HepG2 (cell line): ENCODE data around the gene NT5DC2. TPM values are rescaled to one million over a fixed set of nuclear protein-coding genes. Genes with fewer than 3 reads are reported as not detected.
A peak's percentile ranks its signal among the peaks of the same experiment; 100 is the strongest.

ENCODE experiments used
- AGO1 ChIP-seq: fragments of 200-400 bp; formaldehyde crosslinking; IDR thresholded peaks from 2 replicates; pipeline ENCODE4 v1.6.1; 2017; ENCODE audit warnings: mild to moderate bottlenecking, low read depth, low read length, moderate library complexity; ENCODE audit not compliant: poor library complexity, severe bottlenecking
- CENPT ChIP-seq: sonication (generic); formaldehyde crosslinking; IDR thresholded peaks from 2 replicates; pipeline ENCODE4 v1.8.0; 2022; ENCODE audit warnings: low read depth, mild to moderate bottlenecking, moderate library complexity, missing genetic modification reagents
- KDM2A ChIP-seq: sonication (generic); formaldehyde crosslinking; IDR thresholded peaks from 2 replicates; pipeline ENCODE4 v1.4.0; 2020; ENCODE audit warnings: low read depth, missing genetic modification reagents, borderline replicate concordance
- MAF1 ChIP-seq: sonication (generic); formaldehyde crosslinking; IDR thresholded peaks from 2 replicates; pipeline ENCODE4 v1.5.0; 2020; ENCODE audit warnings: missing genetic modification reagents, borderline replicate concordance
- ONECUT2 ChIP-seq: sonication (generic); formaldehyde crosslinking; IDR thresholded peaks from 2 replicates; pipeline ENCODE4 v1.4.0; 2020; ENCODE audit warnings: missing genetic modification reagents
- RBAK ChIP-seq: sonication (generic); formaldehyde crosslinking; IDR thresholded peaks from 2 replicates; pipeline ENCODE4 v1.5.1; 2020; ENCODE audit warnings: mild to moderate bottlenecking, missing genetic modification reagents
- ZFYVE20 ChIP-seq: sonication (generic); formaldehyde crosslinking; IDR thresholded peaks from 2 replicates; pipeline ENCODE4 v1.8.0; 2023; ENCODE audit warnings: low read depth, mild to moderate bottlenecking, moderate library complexity, missing genetic modification reagents, borderline replicate concordance
- ZNF20 ChIP-seq: sonication (generic); formaldehyde crosslinking; IDR thresholded peaks from 2 replicates; pipeline ENCODE4 v1.4.0; 2020; ENCODE audit warnings: mild to moderate bottlenecking, moderate library complexity, missing genetic modification reagents
- ZNF7 ChIP-seq: IDR thresholded peaks from 2 replicates; pipeline ENCODE4 v1.6.1; 2016; ENCODE audit warnings: missing biosample characterization, missing genetic modification reagents
- polyA plus RNA-seq, 8 experiments: library from polyadenylated mRNA; depleted of rRNA in 3 of 8; stranded (reverse) in 7 of 8; unstranded in 1 of 8; fragments of >200 nt; fragmentation: Illumina TruSeq in 4 of 8; extraction: Trizol in 4 of 8; gene quantifications; 2 replicates each; pipeline versions ENCODE4 v1.2.1 to v1.2.3, GENCODE V29; 2011 to 2016; ENCODE audit warnings: low read depth in 4 of 8, missing spikeins in 1 of 8, mixed read lengths in 1 of 8; ENCODE audit not compliant: insufficient read depth in 1 of 8
- total RNA-seq, 5 experiments: library from RNA; depleted of rRNA; stranded (reverse); fragments of >200 nt; fragmentation: Illumina TruSeq; extraction: Trizol; gene quantifications; 2 replicates each; pipeline ENCODE4 v1.2.3, GENCODE V29; 2016; ENCODE audit warnings: low read depth in 1 of 5
- TF ChIP-seq, protein P1 (sequence below): sonication (generic); formaldehyde crosslinking; IDR thresholded peaks from 2 replicates; pipeline ENCODE4 v1.4.0; 2020; ENCODE audit warnings: missing genetic modification reagents
- TF ChIP-seq, protein P2 (sequence below): IDR thresholded peaks from 2 replicates; pipeline ENCODE4 v1.6.1; 2016; ENCODE audit warnings: missing biosample characterization, missing genetic modification reagents, low read depth
- TF ChIP-seq, protein P3 (sequence below): IDR thresholded peaks from 2 replicates; pipeline ENCODE4 v1.6.1; 2016; ENCODE audit warnings: control low read depth
- TF ChIP-seq, protein P4 (sequence below): sonication (generic); formaldehyde crosslinking; IDR thresholded peaks from 2 replicates; pipeline ENCODE4 v1.4.0; 2020; ENCODE audit warnings: missing genetic modification reagents
- TF ChIP-seq, protein P5 (sequence below): sonication (generic); formaldehyde crosslinking; IDR thresholded peaks from 2 replicates; pipeline ENCODE4 v1.9.0; 2022; ENCODE audit warnings: missing genetic modification reagents, mild to moderate bottlenecking, borderline replicate concordance
- TF ChIP-seq, protein P6 (sequence below): IDR thresholded peaks from 2 replicates; pipeline ENCODE4 v1.6.1; 2016; ENCODE audit warnings: low read depth, control low read depth

NT5DC2 gene
- total and polyA plus RNA-seq, 2 of the 13 experiments (the other 11 are each of a cell fraction or from before 2014, with no cell fraction given) = 131 to 240 TPM

DNA sequence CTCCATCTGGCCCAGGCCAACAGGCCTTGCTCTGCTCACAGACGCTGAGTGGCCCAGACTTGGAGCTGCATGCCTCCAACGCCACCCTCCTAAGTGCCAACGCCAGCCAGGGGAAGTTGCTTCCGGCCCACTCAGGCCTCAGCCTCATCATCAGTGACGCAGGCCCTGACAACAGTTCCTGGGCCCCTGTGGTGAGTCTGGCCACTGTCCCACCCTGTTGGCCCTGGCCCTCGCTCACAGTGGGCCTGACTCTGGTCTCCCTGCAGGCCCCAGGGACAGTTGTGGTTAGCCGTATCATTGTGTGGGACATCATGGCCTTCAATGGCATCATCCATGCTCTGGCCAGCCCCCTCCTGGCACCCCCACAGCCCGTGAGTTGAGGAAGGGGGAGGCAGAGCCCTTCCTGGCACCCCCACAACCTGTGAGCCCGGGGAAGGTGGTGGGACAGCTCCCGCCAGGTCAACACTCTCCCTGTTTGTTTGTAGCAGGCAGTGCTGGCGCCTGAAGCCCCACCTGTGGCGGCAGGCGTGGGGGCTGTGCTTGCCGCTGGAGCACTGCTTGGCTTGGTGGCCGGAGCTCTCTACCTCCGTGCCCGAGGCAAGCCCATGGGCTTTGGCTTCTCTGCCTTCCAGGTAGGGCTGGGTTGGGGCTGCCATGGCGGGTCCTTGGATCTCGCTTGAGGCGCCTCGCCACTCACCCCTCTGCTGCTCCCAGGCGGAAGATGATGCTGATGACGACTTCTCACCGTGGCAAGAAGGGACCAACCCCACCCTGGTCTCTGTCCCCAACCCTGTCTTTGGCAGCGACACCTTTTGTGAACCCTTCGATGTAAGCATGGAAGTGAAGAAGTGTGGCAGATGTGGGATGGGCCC lies 10.0 kb downstream of the NT5DC2 start (continued):
- TF ChIP-seq, protein P1, sequence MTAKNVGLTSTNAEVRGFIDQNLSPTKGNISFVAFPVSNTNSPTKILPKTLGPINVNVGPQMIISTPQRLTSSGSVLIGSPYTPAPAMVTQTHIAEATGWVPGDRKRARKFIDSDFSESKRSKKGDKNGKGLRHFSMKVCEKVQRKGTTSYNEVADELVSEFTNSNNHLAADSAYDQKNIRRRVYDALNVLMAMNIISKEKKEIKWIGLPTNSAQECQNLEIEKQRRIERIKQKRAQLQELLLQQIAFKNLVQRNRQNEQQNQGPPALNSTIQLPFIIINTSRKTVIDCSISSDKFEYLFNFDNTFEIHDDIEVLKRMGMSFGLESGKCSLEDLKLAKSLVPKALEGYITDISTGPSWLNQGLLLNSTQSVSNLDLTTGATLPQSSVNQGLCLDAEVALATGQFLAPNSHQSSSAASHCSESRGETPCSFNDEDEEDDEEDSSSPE (CRISPR knock-in tag) = no peak
- TF ChIP-seq, protein P2, sequence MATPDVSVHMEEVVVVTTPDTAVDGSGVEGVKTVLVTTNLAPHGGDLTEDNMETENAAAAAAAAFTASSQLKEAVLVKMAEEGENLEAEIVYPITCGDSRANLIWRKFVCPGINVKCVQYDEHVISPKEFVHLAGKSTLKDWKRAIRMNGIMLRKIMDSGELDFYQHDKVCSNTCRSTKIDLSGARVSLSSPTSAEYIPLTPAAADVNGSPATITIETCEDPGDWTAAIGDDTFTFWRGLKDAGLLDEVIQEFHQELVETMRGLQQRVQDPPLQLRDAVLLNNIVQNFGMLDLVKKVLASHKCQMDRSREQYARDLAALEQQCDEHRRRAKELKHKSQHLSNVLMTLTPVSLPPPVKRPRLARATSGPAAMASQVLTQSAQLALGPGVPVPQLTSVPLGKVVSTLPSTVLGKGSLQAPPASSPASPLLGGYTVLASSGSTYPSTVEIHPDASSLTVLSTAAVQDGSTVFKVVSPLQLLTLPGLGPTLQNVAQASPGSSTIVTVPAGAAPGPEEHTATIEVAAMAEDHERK (CRISPR knock-in tag) = no peak
- TF ChIP-seq ZFYVE20 (no peak), KDM2A (CRISPR knock-in tag) (peak; percentile 51; the same call in 1 of the 2 replicates), ZNF7 (CRISPR knock-in tag) (no peak), RBAK (no peak), AGO1 (peak; percentile 82), ZNF20 (CRISPR knock-in tag) (no peak), CENPT (CRISPR knock-in tag) (no peak), ONECUT2 (CRISPR knock-in tag) (no peak), MAF1 (CRISPR knock-in tag) (no peak)
- TF ChIP-seq, protein P3, sequence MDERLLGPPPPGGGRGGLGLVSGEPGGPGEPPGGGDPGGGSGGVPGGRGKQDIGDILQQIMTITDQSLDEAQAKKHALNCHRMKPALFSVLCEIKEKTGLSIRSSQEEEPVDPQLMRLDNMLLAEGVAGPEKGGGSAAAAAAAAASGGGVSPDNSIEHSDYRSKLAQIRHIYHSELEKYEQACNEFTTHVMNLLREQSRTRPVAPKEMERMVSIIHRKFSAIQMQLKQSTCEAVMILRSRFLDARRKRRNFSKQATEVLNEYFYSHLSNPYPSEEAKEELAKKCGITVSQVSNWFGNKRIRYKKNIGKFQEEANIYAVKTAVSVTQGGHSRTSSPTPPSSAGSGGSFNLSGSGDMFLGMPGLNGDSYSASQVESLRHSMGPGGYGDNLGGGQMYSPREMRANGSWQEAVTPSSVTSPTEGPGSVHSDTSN (CRISPR knock-in tag) = no peak
- TF ChIP-seq, protein P4, sequence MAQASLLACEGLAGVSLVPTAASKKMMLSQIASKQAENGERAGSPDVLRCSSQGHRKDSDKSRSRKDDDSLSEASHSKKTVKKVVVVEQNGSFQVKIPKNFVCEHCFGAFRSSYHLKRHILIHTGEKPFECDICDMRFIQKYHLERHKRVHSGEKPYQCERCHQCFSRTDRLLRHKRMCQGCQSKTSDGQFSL (CRISPR knock-in tag) = 0 out of 2 replicates have a peak, but pooled peaks have one; percentile 24
- TF ChIP-seq, protein P5, sequence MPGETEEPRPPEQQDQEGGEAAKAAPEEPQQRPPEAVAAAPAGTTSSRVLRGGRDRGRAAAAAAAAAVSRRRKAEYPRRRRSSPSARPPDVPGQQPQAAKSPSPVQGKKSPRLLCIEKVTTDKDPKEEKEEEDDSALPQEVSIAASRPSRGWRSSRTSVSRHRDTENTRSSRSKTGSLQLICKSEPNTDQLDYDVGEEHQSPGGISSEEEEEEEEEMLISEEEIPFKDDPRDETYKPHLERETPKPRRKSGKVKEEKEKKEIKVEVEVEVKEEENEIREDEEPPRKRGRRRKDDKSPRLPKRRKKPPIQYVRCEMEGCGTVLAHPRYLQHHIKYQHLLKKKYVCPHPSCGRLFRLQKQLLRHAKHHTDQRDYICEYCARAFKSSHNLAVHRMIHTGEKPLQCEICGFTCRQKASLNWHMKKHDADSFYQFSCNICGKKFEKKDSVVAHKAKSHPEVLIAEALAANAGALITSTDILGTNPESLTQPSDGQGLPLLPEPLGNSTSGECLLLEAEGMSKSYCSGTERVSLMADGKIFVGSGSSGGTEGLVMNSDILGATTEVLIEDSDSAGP (CRISPR knock-in tag) = 0 out of 2 replicates have a peak, but pooled peaks have one; percentile 39
- TF ChIP-seq, protein P6, sequence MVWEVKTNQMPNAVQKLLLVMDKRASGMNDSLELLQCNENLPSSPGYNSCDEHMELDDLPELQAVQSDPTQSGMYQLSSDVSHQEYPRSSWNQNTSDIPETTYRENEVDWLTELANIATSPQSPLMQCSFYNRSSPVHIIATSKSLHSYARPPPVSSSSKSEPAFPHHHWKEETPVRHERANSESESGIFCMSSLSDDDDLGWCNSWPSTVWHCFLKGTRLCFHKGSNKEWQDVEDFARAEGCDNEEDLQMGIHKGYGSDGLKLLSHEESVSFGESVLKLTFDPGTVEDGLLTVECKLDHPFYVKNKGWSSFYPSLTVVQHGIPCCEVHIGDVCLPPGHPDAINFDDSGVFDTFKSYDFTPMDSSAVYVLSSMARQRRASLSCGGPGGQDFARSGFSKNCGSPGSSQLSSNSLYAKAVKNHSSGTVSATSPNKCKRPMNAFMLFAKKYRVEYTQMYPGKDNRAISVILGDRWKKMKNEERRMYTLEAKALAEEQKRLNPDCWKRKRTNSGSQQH = no peak
